Gastroesophageal sphincter (tissue), 3 donors: ENCODE data around the gene UBL3.

Experiments
- POLR2A ChIP-seq, 2 donors: fragments of 450-650 bp; IDR thresholded peaks; one replicate each; pipeline ENCODE4 v1.6.1; 2017; ENCODE audit warnings: antibody characterized with exemption in 2 of 2, mild to moderate bottlenecking in 2 of 2, moderate library complexity in 1 of 2
- POLR2AphosphoS5 ChIP-seq: sonication (generic); formaldehyde crosslinking; IDR thresholded peaks from one replicate; pipeline ENCODE4 v1.6.1; 2017; ENCODE audit warnings: antibody characterized with exemption
- TF ChIP-seq, protein P1 (sequence below), 4 experiments: fragments of 200-600 bp in 2 of 4; fragments of 450-650 bp in 2 of 4; sonication (generic) in 1 of 4; IDR thresholded peaks; one replicate each; pipeline ENCODE4 v1.5.1; 2017 to 2019; ENCODE audit warnings: antibody characterized with exemption in 4 of 4, mild to moderate bottlenecking in 2 of 4, moderate library complexity in 2 of 4

DNA sequence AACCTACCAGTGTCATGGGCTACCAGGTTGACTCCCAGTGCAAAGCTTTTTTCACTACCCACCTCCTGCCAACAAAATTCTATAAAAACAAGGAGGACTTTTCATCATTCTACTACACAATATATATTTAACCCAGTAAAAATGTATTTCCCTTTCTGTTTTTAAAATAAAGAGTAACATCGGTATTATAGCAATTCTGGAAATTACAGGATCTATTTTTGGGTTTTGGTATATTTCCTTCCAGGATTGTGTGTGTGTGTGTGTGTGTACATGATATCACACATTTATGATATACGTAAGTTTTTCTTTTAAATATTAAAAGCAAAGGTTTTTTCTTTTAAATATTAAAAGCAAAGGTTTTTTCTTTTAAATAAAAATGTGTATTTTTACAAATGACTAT, 6.0 kb upstream of the UBL3 start:
- TF ChIP-seq, protein P1, sequence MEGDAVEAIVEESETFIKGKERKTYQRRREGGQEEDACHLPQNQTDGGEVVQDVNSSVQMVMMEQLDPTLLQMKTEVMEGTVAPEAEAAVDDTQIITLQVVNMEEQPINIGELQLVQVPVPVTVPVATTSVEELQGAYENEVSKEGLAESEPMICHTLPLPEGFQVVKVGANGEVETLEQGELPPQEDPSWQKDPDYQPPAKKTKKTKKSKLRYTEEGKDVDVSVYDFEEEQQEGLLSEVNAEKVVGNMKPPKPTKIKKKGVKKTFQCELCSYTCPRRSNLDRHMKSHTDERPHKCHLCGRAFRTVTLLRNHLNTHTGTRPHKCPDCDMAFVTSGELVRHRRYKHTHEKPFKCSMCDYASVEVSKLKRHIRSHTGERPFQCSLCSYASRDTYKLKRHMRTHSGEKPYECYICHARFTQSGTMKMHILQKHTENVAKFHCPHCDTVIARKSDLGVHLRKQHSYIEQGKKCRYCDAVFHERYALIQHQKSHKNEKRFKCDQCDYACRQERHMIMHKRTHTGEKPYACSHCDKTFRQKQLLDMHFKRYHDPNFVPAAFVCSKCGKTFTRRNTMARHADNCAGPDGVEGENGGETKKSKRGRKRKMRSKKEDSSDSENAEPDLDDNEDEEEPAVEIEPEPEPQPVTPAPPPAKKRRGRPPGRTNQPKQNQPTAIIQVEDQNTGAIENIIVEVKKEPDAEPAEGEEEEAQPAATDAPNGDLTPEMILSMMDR (IDR thresholded peaks at IDR 0.05), result no peak
- TF ChIP-seq POLR2A (IDR thresholded peaks at IDR 0.05), result no peak
- TF ChIP-seq POLR2AphosphoS5, result no peak
